GM04503 (cell line): ENCODE results near the gene ITGB8.
A peak's percentile ranks its signal among the peaks of the same experiment; 100 is the strongest.

Experiments used
- DNase-seq: peaks from one replicate; pipeline ENCODE4 v3.0.0-alpha.2; 2012; ENCODE audit warnings: low read depth

ITGB8 gene

DNA sequence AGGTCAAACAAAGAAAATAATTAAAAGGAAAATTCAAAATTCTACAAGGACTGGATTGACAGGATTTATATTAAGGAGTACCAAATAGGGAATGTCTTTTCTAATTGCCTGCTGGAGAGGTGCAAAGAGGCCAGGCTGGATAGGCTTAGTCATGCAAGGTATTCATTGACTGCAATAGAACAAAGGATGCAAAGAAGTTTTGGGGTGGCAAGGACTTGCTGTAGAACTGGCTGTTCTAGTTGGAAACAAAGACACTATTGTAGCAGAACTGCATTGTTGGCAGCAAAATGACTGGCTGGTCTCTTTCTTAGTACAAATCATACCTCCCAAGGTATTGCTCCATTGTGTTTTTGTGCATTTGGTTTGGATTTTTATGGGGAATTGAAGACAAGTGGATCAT is 10.1 kb downstream of the ITGB8 start:
- no peak for DNase-seq

DNA sequence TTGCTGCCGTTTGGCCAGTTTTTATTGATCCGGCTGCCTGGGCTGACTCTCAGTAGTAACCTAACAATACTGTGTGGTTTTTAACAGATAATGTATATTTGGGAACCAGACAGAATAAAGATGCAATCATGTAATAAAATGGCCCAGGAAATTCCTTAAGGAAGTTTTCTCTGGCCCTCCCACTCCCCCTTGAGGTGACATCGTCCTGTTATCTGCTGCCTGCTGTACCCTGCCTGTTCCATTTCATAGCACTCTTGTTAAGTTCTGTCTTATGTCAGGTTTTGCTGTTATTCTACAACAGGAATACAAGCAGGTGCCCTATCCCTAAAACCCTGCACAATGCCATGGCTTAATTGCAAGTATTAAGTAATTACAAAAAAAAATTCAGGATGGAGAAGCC is 12.5 kb downstream of the ITGB8 start:
- no peak for DNase-seq

DNA sequence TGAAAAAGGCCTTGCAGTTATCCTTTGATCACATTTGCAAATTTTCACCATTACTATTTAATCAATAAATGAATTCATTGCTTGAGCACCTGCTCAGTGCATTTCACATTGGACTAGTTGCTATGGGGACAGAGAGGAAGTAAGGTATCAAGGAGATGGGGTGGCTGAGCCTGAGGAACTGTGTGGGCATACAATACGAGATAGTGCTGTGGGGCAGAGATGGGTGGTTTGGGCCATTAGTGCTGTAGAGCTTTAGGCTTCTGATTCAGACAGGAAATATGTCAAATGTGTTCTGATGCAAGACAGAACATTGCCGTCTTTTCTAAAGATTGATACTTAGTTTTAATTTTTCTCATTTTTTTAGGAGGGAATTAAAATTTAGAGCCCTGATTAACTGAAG is 13.2 kb downstream of the ITGB8 start:
- DNase-seq = no peak

DNA sequence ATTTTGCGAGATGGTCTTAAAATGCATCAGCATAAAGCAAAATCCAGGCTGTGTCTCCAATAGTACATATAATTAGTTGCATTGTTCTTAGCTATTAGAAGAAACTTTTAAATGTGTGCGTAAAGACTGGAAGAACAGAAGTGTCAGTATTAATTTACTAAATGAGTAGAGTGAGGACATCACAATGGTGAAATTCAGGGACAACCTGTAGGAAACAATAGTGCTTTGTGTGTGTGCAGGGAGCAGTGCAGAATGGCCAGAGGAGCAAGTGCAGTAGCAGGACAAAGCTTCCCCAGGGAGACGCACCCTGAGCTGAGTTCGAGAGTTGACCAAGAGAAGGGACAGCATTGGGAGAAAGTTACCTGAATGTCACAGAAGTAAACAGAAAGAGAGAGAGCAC is 13.7 kb downstream of the ITGB8 start:
- DNase-seq = no peak

DNA sequence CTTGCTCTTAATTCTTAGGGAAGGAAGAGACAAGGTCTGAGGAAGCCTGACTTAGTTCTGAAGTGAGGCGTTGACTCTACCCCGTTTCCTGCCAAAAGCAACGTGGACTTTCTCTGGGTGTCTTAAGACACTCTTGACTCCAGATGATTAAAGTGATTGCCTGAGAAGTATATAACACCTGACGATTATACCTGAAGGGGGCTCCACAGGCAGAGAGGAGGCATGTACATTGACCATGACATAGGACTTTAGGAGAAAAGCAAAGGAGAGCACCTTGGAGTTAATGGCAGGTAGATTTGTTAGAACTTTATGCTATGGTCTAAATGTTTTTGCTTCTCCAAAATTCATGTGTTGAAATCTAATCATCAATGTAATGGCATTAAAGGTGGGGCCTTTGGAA is 15.9 kb downstream of the ITGB8 start:
- DNase-seq = no peak

DNA sequence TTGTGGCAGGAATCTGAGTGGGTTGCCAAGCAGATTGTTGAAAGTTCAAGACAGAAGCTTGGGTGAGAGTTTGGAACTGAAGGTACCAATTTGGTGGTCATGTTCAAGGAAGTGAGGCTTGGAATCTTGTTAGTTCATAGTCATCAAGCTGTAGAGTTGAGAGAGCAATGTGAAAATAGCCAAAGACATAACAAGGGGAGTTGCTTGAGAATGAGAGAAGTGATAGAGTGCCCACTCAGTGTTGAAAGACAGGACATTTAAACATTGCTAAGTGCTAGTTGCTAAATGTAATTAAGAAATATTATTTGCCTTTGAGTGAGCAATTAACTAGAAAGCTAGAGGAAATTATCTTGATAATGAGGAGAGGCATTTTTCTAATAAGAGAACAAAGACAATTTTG is 17.0 kb downstream of the ITGB8 start:
- DNase-seq = no peak

DNA sequence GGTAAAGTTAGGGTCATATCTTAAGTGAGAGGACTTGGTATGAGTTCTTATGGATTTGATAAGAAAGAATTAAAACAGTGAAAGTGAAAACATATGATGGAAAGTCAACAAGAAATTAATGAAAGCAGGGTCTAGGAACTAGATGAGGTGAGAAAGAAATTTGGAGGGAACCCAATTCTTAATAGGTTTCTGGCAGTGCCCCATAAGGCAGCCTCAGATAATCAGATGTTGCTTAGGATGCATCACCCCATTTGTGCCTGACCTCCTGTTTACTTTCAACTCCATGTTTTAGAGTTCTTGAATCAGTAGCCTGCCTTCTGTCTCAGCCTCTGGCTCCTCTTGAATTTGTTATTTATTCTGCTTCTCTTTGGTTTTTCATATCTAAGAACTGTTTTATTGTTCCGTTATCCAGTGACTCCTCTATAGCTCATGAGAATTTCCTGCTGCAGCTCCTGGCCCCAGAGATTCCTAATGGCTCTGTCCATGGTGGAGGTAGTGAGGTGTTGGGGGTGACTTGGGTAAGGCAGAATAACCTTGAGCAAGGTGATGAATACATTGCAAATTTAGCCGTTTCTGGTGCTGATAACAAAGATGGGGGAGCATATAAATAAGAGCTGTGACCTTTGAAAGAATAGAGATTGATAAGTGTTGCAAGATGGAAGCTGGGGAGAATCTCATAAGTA is 17.6 kb downstream of the ITGB8 start:
- DNase-seq = no peak

DNA sequence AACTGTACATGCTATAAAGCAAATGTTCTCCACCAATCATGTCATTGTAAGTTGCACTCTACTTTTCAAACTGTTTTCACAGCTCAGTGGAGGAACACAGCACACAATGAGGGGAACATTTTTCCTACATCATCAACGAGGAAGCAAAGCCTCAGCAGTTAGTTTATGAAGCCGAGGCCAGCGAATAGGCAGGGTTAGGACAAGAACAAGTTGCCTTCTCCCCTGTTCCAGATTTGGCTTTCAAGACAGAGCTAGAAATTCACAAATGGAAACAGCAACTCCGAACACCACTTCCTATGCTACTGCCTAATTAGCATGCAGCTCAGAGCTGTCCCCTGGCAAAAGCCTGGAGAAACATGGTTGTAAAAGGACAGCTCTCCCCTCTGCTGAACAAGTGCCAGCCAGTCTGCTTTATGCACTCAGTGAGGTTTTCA is 19.8 kb downstream of the ITGB8 start:
- DNase-seq = no peak

DNA sequence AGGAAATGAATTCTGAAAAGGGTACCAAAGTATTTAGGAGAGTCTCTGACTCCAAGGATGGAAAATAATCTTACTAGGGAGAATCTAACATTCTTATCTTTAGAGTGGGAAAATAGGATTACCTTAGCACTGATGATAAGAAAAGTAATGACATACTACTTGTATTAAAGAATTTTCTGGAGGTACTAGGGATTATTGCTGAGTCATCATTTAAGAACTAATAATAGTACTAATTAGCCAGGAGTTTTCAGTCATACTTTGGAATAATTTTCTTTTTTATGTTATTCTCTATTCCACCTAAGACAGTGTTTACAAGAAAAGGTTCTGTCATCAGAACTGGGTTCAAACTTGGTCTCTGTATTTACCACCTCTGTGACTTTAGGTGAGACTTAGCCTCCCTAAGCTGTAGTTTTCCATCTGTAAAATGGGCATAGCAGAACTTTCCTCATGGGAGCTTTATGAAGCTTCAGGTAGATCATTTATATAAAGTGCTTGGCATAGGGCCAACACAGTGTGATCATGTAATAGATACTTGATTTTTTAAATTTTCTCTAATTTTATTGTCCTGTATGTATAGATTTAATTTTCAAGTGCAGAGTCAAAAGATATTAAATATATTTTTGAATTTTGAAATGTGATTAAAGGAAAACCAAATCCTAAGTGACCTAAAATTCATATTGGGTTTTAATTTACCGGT is 20.4 kb downstream of the ITGB8 start:
- DNase-seq = no peak

DNA sequence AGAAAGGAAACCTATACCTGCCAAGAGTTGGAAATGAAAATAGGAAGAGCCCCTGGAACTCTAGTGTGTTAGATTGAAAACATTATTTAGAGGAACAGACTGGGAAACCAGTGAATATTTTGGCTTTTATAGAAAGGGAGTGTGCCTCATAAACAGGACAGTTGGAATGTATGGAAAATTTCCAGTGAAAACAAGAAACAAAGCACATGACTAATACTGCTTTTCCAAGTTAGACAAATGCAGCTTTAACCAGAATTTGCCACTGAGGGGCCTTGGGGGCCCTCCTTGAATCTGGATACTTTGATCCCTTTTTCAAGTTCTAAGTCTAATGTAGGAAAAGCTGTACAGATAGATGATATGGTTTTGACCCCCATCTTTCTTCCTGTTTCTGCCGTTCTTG is 21.2 kb downstream of the ITGB8 start:
- peak; percentile 27 for DNase-seq

DNA sequence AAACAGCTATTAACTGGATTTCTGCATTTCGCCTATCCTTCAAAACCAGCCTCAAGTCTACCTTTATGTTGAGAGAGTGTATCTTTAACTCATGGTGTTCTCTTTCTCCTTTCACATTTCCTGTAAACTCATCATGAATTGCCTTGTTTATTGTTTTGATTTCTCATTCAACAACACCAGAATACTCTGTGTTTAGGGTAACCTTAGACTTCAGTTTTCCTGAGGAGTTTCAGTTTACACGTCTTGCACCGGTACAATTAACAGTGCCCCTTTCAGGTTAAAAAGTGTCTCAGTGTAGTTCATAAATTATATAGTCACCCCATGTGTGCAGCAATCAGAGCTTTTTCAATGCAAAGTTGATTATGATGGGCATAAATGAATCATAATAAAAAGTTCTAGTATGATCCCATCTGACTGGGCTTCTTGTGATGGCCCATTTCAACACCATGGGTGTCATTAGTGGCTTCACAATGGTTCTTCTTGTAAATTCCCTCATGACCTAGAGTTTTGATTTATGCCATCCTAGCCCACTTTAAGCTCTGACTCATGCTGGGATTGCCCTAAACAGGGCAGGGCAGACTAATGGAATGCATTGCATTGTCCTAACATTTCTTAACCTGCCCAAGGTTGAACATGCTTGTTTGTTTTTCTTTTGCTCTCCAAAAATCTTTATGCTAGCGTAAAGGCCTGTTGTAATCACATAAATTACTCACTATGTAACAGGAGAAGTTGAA is 22.0 kb downstream of the ITGB8 start:
- DNase-seq = peak; percentile 65

DNA sequence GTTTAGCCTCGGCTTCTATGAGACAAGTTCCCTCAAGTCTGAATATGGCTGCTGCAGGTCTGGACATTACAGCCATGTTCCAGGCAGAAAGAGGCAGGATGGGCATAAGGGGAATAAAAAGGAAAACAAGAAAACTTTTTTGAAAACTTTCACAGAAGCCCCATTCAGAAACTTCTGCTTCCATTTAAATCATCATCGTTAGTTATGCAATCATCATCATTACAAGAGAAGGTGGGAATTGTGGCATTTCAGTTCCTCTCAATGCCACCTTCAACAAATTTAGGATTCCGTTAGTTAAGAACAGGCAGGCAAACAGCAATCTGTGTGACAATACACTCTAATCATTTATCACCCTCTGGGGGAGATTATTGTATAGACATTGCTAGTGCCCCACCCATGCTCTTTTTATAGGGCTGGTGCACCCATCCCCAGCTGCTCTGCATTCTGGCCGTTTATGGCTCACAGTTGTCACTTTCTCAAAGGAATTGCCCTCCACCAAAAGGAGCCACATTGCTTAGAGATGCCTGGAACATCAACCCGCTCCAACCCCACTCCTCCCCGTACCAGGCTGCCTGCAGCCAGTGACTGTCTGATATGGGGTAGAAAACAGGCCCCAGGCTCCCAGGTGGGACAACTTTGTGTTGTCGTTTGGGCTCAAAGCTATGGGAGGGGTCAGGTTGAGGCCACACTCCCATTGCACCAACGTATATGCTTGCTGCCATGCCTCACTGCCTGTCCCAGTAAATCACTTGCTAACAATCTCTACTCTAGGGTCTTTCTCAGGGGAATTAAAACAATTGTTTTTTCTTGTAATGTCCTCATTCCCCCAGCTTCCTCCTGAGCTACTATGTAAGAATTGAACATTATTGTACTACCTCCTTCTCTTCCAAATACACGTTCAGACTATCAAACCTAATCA is 24.2 kb downstream of the ITGB8 start:
- no peak for DNase-seq

DNA sequence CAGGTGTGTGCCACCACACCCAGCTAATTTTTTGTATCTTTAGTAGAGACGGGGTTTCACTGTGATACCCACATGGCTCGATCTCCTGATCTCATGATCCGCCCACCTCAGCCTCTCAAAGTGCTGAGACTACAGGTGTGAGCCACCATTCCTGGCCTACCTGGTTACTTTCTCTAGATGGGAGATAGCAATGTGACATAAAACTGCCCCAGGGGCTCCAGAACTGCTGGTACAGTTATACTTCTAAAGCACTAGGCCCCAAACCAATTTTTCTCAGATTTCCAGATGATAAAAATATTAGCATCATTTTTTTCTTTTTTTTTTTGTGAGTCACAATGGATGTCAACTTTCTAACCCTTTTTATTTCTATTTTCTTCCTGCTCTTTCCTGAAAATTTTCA is 27.4 kb downstream of the ITGB8 start:
- DNase-seq = no peak

DNA sequence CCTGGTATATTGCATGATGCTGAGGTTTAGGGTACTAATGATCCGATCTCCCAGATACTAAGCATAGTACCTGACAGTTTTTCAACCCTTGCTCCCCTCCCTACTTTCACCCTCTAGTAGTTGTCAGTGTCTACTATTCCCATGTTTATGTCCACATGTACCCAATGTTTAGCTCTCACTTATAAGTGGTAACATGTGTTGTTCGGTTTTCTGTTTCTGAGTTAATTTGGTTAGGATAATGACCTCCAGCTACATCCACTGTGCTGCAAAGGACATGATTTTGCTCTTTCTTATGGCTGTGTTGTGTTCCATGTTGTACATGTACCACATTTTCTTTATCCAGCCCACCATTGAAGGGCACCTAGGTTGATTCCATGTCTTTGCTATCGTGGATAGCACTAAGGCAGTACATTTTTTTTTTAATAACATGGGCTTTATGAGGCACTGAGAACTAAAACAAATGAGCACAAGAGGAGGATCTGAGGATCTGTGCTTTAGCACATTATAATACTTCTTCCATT is 28.1 kb downstream of the ITGB8 start:
- DNase-seq = no peak

DNA sequence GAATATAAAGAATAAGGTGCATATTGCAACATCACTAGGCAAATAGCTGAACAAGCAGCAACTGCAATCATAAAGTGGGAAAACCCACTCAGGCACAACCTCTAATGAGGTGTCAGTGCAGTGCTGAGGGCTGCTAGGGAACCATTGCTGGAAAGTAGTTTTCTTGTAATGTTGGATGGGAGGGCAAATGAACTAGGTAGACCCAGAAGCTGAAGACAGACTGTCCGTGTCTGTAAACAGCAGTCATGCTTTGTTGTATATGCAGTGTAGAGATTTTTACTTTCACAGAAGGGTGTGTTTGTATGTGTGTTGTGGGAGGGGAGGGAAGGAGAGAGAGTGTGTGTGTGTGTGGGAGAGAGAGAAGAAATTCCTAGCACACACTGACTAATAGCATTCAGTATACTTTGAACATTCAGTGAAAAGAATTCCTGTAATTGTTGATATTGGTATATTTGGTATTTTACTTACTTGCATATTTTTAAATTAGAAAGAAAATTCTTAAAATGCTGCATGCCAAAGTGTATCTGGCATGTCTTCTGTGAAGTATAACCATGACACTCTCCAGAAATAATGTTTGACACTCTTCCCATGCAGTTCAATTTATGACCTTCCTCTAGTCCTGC is 28.8 kb downstream of the ITGB8 start:
- DNase-seq = peak; percentile 20

DNA sequence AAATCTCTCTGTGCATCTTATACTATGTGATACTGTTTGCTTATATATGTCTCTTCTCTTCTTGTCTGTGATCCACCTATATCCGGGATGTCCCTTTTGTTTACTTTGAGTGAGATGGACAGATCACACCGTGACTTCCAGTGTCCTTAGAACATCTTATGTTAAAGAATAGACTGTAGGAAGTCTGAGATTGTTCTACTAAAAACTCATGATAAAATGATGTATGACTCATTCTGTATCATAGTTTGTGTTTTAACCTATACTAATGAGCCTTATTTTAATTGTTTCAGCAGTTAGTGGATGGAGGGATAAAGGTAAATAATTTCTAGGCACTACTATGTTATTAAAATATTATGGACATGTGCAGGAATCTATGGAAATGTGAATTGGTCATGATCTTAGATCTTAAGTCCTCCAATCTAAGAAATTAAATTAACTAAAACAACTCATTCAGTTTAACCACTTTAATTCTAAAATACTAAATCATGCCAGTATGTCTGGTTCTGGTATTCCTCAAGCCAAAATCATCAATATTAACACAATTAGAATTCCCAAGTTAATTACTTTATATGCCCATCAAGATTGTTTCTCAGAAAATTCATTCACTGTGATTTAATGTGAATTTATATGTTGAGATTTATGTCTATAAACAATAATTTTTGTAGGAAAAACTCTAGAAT is 32.0 kb downstream of the ITGB8 start:
- no peak for DNase-seq

DNA sequence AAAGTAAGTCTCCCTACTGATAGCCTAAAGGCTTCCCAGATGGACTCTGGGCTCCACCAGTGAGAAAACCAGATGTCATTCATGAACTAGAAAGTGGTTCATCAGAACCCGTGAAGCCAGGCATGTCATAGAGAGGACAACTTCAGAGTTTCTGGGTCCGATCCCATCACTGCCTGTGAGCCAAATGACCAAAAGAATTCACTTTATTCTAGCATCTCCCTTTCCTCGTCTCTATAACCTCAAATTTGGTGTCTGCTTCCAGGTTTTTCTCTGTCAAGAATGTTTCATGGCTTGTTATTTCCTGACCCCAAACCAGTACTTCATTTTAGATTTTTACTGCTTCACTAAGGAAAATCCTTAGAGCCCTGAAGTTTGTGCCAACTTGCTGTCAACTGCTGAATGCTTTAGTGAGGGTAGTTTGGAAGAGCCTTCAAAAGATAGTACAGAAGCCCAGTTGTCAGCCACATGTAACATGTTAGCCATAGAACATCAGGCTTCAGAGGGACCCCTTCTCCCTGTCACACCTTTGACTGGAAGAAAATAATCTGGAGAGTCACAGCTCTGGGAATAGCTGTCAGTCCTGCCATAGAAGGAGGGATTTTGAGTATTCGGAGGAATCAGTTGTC is 34.0 kb downstream of the ITGB8 start:
- DNase-seq = no peak

DNA sequence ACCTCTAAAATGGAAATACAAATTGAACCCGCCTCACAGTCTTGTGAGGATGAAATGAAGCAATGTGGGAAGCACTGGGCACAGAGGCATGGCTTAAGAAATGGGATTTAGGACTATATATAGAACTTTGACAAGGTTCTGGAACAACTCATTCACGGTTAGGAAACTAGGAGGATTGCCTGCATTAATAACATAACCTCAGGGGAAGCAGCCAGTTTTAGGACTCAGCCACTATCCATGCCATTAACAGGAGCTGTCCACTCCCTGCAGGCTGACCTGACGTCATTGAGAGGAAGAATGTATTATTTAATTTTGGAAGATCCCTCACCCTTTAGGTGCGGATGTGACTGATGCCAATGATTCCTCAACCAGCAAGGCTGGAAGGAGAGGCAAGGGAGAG is 34.8 kb downstream of the ITGB8 start:
- DNase-seq = no peak

DNA sequence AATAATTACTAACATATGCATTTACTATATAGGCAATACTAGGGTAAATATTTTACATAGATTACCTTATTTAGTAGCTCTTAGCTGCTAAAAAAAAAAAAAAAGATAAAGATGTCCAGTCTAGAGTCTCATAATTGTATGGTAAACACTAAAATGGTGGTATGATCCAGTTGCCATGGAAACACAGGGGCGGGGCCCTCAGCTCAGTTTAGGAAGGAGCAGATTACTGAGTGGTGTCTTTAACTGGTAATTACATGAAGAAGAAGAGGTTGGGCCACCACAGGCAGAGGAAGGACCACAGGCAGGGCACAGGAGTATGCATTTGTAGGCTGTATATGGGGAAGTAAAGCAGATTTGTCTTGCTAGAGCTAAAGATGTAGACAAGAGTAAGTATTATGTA is 43.7 kb downstream of the ITGB8 start:
- DNase-seq = no peak

DNA sequence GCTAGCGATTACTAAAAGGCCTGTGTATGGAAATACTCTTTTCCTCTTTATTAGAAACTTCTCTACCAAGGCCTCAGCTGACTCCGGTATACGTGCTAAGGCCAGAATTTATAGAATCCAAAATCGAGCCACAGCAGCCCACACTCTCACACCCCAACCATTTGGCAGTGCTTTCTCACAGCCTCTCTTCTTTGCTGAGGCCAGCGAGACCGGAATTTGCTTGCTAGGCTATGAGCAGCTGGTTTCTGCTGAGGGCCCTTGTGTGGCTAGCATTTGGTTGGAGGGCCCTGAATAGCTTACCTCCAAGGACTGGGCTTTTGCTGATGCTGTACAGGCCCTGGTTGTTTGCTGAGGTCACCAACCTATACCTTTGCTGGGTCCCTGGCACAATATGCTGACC is 46.1 kb downstream of the ITGB8 start:
- no peak for DNase-seq
